Measurements from ENCODE around the gene CYSLTR2.

Gene CYSLTR2

DNA sequence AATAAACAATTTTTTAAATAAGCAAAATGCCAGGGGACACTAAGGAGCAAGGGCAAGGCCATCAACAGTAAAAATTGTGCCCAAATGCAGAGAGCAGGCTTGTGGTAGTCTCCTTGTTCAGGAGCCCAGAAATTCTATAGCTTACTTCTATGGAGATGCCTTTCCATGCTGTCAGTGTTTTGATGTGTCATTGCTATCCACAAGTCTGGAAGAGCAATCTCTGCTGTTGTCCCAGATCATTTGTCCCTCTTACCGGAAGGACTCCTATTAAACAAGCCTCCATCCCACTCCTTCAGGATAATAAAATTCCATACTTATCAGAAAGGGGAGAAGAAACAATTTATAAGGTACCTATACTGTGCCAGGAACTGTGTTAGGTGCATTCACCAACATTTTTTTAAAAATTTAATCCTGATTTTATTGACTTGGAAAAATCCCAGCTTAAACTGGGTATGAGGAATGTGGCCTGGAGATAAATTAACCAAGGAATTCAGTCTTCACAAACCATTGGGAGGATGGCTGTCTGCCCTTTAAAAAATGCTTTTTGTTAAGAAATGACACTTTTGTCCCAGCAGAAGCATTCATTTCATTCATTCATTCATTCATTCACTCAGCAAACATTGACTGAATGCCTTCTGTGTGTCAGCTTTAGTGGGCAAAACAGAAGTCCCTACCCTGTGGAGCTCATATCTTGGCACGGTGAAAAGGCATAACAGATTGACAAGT is 26.8 kb upstream of the CYSLTR2 start:
- TF ChIP-seq, protein P1, sequence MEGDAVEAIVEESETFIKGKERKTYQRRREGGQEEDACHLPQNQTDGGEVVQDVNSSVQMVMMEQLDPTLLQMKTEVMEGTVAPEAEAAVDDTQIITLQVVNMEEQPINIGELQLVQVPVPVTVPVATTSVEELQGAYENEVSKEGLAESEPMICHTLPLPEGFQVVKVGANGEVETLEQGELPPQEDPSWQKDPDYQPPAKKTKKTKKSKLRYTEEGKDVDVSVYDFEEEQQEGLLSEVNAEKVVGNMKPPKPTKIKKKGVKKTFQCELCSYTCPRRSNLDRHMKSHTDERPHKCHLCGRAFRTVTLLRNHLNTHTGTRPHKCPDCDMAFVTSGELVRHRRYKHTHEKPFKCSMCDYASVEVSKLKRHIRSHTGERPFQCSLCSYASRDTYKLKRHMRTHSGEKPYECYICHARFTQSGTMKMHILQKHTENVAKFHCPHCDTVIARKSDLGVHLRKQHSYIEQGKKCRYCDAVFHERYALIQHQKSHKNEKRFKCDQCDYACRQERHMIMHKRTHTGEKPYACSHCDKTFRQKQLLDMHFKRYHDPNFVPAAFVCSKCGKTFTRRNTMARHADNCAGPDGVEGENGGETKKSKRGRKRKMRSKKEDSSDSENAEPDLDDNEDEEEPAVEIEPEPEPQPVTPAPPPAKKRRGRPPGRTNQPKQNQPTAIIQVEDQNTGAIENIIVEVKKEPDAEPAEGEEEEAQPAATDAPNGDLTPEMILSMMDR (IDR thresholded peaks at IDR 0.05): no peak

DNA sequence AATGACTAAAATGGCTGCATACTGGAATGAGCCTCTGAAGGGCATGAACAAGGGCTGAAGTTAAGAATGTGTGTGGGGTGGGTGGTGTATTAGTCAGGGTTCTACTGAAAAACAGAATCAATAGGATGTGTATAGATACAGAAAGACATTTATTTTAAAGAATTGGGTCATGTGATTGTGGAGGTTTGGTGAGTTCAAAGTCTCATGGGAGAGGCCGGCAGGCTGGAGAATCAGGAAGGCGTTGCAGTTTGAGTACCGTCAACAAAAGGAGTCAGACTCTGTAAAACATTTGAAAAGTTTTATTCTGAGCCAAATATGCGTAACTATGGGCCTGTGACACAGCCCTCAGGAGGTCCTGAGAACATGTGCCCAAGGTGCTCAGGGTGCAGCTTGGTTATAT is 24.5 kb upstream of the CYSLTR2 start:
- TF ChIP-seq, protein P1 (IDR thresholded peaks at IDR 0.05): no peak

DNA sequence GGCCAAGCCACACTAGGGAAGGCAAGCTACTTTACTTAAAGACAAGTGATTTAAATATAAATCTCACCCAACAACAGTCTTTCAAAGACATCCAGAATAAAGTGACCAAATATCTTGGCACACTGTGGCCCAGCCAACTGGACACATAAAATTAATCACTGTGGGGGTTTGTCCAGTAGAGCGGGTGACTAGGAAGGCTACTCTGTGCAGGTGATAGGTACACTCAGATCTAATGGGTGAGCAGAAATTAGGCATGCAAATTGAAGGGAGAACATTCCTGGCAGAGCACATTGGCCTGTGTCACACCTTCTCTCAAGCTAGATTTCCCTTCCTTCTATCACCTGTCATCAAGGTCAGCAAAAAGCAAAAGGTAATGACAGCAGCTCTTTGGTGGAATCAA is 23.4 kb upstream of the CYSLTR2 start:
- TF ChIP-seq, protein P1 (IDR thresholded peaks at IDR 0.05): no peak

DNA sequence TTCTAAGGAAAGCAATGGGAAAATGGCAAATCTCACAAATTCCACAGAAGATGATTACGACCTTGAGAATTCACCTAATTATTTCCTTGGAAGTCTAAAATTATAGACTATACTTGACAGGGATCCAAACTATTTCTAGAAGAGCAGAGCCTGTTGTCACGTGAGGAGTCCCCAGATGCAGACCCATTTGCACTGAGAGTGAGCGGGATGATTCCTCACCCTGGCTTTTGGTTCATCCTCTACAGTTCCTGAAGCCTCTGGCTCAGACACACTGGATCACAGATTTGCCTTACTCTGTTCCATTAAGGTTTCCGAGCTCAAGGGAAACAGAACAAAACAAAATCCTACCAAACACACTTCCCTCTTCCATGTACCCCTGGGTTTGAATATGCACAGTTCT is 23.0 kb upstream of the CYSLTR2 start:
- TF ChIP-seq, protein P1 (IDR thresholded peaks at IDR 0.05): no peak

DNA sequence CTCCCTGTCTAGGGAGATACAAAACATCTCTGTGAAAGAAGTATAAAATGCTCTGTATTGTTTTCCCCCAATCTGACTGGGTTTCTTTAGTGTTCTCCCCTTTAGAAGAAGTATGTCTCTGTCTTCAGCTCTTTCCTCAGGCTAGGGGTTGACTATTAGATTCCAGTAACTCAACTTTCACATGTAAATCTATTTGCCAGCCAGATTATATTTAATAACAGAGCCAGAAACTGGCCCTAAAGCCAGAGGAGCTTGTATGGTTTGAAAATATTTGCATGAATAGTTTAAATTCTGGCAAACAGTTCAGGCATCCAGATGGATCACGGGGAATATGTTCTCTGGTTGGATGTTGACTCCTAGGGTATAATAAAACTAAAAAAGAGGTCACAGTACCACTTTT is 22.3 kb upstream of the CYSLTR2 start:
- TF ChIP-seq, protein P1 (IDR thresholded peaks at IDR 0.05): no peak

DNA sequence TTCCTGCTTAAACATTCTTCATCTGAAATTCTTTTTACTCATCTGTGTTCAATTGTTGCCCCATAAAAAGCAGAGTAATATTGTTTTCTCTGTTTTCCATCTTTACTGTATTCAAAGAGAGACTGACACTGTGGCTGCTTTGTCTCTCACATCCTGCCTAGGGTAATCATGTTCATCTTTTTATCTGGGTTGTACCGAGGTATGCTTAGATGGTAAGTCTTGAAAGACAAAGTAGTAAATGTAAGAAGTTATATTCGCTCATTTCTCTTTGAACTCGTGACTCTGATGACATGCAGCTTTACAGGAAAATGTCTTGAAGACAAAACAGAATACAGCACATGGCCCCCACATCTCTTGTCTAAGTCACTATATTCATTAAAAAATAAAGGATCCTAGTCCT is 20.0 kb upstream of the CYSLTR2 start:
- TF ChIP-seq, protein P1 (IDR thresholded peaks at IDR 0.05): no peak

DNA sequence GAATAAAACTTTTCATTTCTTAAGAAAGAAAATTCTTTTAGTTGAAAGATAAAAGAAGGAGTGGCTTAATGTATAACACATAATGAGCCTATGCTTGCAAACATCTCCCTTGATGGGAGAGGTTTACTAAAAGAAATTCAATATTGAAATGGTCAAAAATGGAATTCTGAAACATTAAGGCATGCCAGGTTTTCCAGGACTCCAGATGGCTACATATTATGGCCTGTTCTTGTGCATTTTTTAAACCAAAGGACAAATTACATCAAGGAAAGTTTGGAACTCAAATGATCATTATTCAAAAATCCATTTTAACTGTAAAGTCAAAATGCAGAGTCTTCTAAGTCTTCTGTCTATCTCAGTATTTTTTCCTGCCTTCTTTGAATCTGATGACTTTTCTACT is 19.1 kb upstream of the CYSLTR2 start:
- TF ChIP-seq, protein P1 (IDR thresholded peaks at IDR 0.05): no peak

DNA sequence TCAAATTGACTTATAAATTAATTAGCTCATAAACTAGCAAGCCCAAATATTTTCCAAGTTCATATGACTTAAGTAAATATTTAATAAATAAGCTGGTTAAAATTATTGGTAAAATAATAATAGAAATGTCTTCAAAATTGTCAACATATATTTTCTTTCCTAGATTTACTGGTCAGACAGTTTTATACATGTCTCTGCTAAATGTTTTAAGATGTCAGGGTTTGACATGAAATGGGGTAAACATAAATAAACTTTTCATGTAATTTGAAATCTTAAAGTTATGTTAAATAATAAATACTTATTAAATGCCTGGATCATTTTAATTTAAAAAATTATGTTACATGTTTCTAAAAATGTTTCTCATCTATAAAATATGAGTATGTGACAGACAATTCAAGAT is 18.3 kb upstream of the CYSLTR2 start:
- TF ChIP-seq, protein P1 (IDR thresholded peaks at IDR 0.05): no peak

All from LNCAP (cell line).